Measurements from ENCODE around the gene ST6GALNAC5. TPM values are rescaled to one million over a fixed set of nuclear protein-coding genes. Genes with fewer than 3 reads are reported as not detected.

The ST6GALNAC5 gene
- total RNA-seq, 2 donors from 2014 or later: 2.6 to 12.9 TPM

DNA sequence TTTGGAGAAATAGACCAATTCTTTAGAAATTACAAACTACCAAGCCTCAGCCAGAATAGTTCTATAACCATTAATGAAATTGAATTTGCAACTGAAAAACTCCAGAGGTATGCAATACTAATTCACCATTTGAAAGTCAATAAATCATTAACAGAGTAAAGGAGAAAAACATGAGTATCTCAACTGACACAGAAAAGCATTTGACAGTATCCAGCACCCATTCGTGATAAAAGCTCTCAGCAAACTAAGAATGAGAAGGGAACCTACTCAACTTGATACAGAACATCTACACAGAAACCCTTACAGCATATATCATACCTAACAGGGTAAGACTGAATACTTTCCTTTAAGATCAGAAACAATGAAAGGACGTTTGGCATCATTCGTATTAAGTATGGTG is 54.3 kb downstream of the ST6GALNAC5 start:
- WGBS, 2 donors: 33 to 42% methylated on average over 3 of the region's 3 CpGs
- Histone ChIP-seq H3K27me3 (no peaks in the 10 kb centered on the region), H3K9me3 (no peaks in the 10 kb centered on the region), H3K4me1 (no peaks in the 10 kb centered on the region), H3K4me3 (no peak overlapping the region), H3K36me3 (replicated peaks in 1 of 2; ENCODE audit: insufficient read depth in 1 of 2, low read depth in 2 of 2) (no peaks in the 10 kb centered on the region), H3K27ac (no peak overlapping the region)
- no peak for DNase-seq
- intact Hi-C loops (cut with DNase I): no loop called here
- no peak for ATAC-seq
- TF ChIP-seq, protein P1, sequence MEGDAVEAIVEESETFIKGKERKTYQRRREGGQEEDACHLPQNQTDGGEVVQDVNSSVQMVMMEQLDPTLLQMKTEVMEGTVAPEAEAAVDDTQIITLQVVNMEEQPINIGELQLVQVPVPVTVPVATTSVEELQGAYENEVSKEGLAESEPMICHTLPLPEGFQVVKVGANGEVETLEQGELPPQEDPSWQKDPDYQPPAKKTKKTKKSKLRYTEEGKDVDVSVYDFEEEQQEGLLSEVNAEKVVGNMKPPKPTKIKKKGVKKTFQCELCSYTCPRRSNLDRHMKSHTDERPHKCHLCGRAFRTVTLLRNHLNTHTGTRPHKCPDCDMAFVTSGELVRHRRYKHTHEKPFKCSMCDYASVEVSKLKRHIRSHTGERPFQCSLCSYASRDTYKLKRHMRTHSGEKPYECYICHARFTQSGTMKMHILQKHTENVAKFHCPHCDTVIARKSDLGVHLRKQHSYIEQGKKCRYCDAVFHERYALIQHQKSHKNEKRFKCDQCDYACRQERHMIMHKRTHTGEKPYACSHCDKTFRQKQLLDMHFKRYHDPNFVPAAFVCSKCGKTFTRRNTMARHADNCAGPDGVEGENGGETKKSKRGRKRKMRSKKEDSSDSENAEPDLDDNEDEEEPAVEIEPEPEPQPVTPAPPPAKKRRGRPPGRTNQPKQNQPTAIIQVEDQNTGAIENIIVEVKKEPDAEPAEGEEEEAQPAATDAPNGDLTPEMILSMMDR (IDR thresholded peaks at IDR 0.05): no peak
- no peak for TF ChIP-seq POLR2A (IDR thresholded peaks at IDR 0.05)

DNA sequence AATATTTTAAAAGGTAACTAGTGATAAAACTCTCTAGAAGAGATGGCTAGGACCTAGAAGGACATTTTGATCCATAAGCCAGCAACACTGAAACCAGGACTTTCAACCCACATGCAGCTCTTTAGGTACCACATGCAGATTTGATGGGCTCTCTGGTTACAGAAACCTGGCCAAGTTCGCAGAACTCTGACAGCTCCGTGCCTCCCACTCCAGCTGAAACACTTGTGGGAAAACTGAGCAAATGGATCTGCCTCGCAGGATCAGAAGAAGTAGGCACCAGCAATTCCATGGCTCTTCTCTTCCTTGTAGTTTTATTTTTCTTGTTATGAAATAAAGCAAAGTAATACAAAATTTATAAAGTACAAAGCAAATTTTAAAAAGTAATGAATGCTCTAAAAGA is 58.5 kb downstream of the ST6GALNAC5 start:
- intact Hi-C loops (cut with DNase I): no loop called here
- Histone ChIP-seq H3K9me3 (no peaks in the 10 kb centered on the region), H3K27ac (no peak overlapping the region), H3K36me3 (replicated peaks in 1 of 2; ENCODE audit: insufficient read depth in 1 of 2, low read depth in 2 of 2) (no peaks in the 10 kb centered on the region), H3K27me3 (no peaks in the 10 kb centered on the region), H3K4me1 (no peaks in the 10 kb centered on the region), H3K4me3 (no peak overlapping the region)
- DNase-seq (no peak), ATAC-seq (no peak)
- TF ChIP-seq, protein P1 (IDR thresholded peaks at IDR 0.05): no peak
- no peak for TF ChIP-seq POLR2A (IDR thresholded peaks at IDR 0.05)
- 63 to 68% methylated on average over 3 of the region's 3 CpGs for WGBS, 2 donors

DNA sequence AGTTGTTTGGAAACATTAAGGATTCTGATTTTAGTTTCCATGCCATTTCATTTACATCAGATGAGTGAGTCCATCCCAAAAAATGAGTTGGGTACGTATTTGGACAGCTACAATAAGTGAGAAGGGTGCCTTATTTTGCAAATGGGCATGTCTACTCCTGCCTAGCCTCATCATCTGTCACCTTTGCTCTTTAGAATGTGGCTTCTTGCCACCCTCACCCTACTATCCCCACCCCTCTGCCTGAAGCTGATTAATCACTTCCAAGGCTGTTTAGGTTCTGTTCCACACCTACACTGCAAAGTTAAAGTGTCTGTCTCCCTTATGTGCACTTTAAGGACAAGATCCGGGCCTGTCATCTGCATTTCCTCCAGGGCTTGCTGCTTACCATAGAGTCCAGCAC is 61.2 kb downstream of the ST6GALNAC5 start:
- no peak overlapping the region for H3K4me3 ChIP-seq
- H3K9me3 ChIP-seq: no peaks in the 10 kb centered on the region
- intact Hi-C loops (cut with DNase I): no loop called here
- no peaks in the 10 kb centered on the region for H3K4me1 ChIP-seq
- ATAC-seq (no peak), DNase-seq (no peak)
- no peaks in the 10 kb centered on the region for H3K27me3 ChIP-seq
- TF ChIP-seq, protein P1 (IDR thresholded peaks at IDR 0.05): no peak
- no peak for TF ChIP-seq POLR2A (IDR thresholded peaks at IDR 0.05)
- no peak overlapping the region for H3K27ac ChIP-seq
- 48 to 51% methylated on average over 2 of the region's 2 CpGs for WGBS, 2 donors
- H3K36me3 ChIP-seq (replicated peaks in 1 of 2; ENCODE audit: insufficient read depth in 1 of 2, low read depth in 2 of 2): no peaks in the 10 kb centered on the region

DNA sequence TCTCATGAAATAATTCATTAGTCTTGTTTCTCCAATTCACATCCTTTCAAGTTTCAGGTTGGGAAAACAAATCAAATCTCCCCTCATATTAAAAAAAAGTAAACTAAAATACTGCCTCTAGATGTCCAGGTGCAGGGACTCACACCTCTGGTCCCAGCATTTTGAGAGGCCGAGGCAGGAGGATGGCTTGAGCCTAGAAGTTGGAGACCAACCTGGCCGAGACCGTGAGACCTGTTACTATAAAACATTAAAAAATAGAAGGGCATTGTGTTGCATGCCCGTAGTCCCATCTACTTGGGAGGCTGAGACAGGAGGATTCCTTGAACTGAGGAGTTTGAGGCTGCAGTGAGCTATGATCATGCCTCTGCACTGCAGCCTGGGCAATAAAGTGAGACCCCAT is 61.9 kb downstream of the ST6GALNAC5 start:
- WGBS, 2 donors: 64 to 72% methylated on average over 4 of the region's 4 CpGs
- no peak for TF ChIP-seq POLR2A (IDR thresholded peaks at IDR 0.05)
- TF ChIP-seq, protein P1 (IDR thresholded peaks at IDR 0.05): no peak
- no peaks in the 10 kb centered on the region for H3K9me3 ChIP-seq
- H3K4me1 ChIP-seq: no peaks in the 10 kb centered on the region
- ATAC-seq: no peak
- no peaks in the 10 kb centered on the region for H3K27me3 ChIP-seq
- no peak for DNase-seq
- H3K4me3 ChIP-seq: no peak overlapping the region
- no peaks in the 10 kb centered on the region for H3K36me3 ChIP-seq (replicated peaks in 1 of 2; ENCODE audit: insufficient read depth in 1 of 2, low read depth in 2 of 2)
- intact Hi-C loops (cut with DNase I): no loop called here
- no peak overlapping the region for H3K27ac ChIP-seq
